Lower leg skin (tissue), 3 donors: ENCODE results near the gene EPO.

Experiments used
- CTCF ChIP-seq, 3 donors: fragments of 450-650 bp; IDR thresholded peaks; one replicate each; pipeline ENCODE4 v1.5.1; 2016; ENCODE audit warnings: antibody characterized with exemption in 3 of 3, mild to moderate bottlenecking in 3 of 3, moderate library complexity in 2 of 3
- POLR2A ChIP-seq, 2 donors: fragments of 450-650 bp; IDR thresholded peaks; one replicate each; pipeline ENCODE4 v1.6.1; 2016 to 2017; ENCODE audit warnings: antibody characterized with exemption in 2 of 2, mild to moderate bottlenecking in 1 of 2, moderate library complexity in 1 of 2

DNA sequence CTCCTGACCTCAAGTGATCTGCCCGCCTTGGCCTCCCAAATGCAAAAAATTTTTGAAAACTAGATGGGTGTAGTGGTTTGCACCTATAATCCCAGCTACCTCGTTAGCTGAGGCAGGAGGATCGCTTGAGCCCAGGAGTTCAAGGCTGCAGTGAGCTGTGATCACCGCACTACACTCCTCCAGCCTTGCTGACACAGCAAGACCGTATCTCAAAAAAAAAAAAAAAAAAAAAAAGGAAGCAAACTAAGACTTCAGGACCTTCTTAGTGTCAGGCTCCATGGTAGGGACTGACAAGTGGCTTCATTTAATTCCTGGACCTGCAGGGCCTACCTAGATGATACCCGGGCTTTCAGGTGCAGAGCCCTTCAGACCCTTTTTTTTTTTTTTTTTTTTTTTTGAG is 11.9 kb upstream of the EPO start:
- no peak for TF ChIP-seq CTCF (IDR thresholded peaks at IDR 0.05)
- TF ChIP-seq POLR2A (IDR thresholded peaks at IDR 0.05): no peak
